Myometrial cell (primary cell): Measurements from ENCODE around the gene LRRC42. TPM values are rescaled to one million over a fixed set of nuclear protein-coding genes. Genes with fewer than 3 reads are reported as not detected.

ENCODE experiments used
- total RNA-seq: library from RNA; depleted of rRNA; stranded (reverse); fragments of >200 nt; gene quantifications from 2 replicates; pipeline ENCODE4 v1.2.3, GENCODE V29; 2015

LRRC42 gene, protein sequence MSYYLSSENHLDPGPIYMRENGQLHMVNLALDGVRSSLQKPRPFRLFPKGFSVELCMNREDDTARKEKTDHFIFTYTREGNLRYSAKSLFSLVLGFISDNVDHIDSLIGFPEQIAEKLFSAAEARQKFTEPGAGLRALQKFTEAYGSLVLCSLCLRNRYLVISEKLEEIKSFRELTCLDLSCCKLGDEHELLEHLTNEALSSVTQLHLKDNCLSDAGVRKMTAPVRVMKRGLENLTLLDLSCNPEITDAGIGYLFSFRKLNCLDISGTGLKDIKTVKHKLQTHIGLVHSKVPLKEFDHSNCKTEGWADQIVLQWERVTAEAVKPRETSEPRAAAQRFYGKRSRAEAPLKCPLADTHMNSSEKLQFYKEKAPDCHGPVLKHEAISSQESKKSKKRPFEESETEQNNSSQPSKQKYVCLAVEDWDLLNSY
- 50.0 and 53.9 TPM in 2 replicates for total RNA-seq

DNA sequence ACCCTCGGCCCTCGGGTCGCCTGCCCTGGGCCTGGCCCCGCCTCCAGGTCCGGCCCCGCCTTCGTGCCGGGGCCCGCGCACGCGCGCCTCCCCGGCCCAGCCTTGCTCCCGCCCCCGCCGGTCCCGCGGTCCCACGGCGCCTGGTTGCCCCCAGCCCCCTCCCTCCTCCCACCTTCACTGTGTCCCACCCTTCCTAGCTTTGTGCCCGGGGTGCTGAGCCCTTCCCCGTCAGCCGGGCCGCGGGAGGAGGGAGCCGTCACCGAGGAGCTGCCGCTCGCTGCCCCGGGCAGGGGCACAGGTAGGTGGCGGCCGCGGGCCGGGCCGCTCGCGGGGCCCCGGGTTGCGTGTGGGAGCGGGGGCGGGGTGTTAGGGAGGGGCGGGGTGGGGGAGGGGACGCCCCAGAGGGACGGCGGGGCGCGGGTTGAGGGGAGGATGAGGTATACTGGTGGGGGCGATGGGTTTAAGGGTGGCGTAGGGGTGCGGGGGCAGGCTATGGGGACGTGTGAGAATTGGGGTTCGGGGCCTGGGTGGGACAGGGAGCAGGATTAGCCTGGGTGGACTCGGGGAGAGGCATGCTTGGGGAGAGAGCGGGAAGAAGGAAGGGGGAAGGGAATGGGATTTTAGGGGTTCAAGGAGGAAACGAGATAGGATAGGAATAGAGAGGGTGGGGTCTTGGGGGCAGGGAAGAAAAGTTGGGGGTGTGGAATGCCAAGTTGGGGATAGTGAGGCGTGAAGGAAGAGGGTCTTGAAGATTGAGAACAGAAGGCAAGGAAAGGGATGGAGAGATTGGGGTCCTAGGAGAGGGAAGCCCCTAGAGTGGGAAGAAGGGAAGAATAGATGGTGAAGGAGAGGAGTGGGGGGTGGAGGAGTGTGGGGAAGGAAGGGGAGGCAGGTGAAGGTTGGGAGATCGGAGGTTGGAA, at the start of gene LRRC42:
Gene LRRC42 (plus strand): TSS at position 99 of the 920 bp plus-strand sequence. CDS start 5,650 bp downstream, outside the sequence.

DNA sequence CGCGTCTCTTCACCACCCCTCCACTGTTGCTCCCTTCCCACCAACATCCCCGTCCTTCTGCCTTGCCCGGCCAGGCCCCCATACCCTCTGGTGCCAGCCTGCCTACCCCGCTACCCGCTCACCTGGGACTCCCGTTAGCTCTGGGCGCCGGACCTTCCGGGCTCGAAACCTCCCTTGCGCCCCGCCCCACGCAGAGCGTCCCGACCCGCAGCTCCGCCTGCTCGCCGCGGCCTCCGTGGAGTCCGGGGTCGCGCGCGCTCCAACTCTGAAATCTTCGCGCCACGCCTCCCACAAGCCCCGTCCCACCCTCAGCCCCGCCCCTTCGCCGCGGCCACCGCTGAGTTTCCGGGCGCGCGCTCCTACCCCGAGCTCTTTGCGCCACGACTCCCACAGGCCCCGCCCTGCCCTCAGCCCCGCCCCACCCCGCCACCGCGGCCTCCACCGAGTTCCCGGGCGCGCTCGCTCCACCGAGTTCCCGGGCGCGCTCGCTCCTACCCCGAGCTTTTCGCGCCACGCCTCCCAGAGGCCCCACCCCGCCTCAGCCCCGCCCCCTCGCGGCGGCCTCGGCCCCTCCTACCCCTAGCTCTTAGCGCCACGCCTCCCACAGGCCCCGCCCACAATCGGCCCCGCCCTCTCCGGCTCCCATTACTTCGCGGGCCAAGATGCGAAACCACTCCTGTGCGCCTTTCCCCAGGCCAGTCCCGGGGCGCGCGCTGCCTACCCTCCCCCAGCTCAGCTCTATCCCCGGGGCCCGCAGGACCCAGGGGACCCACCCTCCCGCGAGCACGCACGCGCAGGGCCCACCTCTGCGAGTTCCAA, 508 bp upstream of the LRRC42 start, which contains the start of gene IFT25:
Gene IFT25 (minus strand): TSS at position 267 of the 819 bp plus-strand sequence. CDS start 5,617 bp downstream, outside the sequence.

Other genes with a start within 250 kb of the LRRC42 start
- gene GLIS1, start 207.2 kb upstream of the LRRC42 start, total RNA-seq, result 0.18 and 0.29 TPM in 2 replicates
- 30.7 and 32.0 TPM in 2 replicates for gene NDC1, start 108.1 kb upstream of the LRRC42 start, total RNA-seq
- 34.9 and 40.9 TPM in 2 replicates for gene YIPF1, start 56.6 kb upstream of the LRRC42 start, total RNA-seq
- gene DIO1, start 52.2 kb upstream of the LRRC42 start, total RNA-seq, result not detected in 2 replicates
- 15.3 and 22.9 TPM in 2 replicates for gene IFT25, start 651 bp upstream of the LRRC42 start, total RNA-seq
- gene LDLRAD1, start 71.8 kb downstream of the LRRC42 start, total RNA-seq, result not detected in 2 replicates
- 239 and 262 TPM in 2 replicates for gene TMEM59, start 106.9 kb downstream of the LRRC42 start, total RNA-seq
- gene TCEANC2, start 107.3 kb downstream of the LRRC42 start, total RNA-seq, result 2.3 and 6.6 TPM in 2 replicates
- gene CDCP2, start 206.7 kb downstream of the LRRC42 start, total RNA-seq, result not detected in 2 replicates